ENCODE measurements around the gene KLHL7.
"Not testable (repeated sequence)": the region's sequence is repeated elsewhere in the genome, so short reads cannot be mapped to it uniquely, and the experiment has no call there.

KLHL7 gene

DNA sequence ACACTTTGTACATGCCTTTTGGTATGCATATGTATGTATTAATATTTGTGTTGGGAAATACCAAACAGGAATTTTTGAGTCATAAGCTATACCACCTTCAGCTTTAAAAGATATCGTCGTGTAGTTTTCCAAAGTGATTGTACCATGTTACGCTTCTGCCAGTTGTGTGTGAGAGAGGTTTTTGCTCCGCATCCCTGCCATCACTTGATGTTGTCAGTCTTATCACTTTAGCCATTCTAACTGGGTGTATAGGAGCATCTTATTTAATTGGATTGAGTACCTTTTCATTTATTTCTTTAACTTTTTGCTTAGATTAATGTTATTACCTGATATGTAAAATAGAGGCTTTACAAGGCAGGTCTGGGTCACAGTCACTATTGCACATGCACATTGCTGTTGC, 3.4 kb downstream of the KLHL7 start:
- no peak for DNase-seq

DNA sequence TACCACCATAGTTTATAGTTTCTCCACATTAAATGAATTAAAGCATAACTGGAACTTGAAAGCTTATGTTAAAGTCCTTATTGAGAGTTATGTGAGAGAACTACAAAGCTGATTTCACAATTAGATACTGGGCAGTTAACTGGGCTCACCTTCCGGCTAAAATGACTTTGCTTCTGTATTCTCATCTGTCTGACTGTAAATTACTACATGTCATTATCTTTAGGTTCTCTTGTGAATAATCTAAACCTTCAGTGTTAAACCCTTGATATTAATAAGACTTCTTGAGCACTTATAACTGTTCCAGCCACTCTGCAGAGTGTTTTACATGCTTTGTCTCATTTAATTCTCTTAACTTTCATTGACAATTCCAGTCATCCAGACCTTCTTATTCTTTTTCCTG, 3.9 kb downstream of the KLHL7 start:
- no peak for DNase-seq

DNA sequence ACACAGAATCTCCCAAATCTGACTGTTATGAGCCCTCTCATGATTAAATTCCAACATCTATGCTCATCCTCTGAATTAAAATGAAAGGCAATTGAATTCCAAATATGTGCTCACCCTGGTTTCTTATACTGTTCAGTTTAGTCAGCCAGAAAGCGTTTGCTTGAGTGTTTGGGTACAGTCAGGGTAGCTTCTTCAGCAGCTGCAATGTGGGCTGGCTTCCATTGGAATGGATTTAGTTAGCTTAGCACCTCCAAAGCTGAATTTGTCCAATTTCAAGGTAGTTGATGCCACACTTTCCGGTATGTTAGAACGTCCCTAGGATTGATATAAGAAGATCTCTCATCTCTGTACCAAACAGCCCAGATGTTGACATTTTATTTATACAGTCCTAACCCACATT, 9.3 kb downstream of the KLHL7 start:
- no peak for DNase-seq

DNA sequence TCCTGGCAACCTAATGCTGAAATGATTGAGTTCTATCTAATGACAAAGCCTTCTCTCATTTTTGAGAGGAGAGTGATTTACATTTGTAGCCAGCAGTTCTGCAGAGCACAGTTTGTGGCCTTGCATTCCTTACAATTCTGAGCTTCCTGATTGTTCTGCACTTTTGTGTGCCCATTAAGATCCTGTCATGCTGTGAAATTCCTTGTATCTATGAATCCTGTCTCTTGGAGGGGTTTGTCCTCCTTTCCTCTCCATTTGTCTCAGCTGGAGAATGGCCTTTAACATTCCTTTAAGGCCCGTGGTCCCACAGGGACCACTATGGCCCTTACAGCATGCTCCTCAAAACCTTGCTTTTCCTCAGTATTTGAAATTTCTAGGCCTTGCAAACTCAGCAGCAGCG, 10.4 kb downstream of the KLHL7 start:
- no peak for DNase-seq

DNA sequence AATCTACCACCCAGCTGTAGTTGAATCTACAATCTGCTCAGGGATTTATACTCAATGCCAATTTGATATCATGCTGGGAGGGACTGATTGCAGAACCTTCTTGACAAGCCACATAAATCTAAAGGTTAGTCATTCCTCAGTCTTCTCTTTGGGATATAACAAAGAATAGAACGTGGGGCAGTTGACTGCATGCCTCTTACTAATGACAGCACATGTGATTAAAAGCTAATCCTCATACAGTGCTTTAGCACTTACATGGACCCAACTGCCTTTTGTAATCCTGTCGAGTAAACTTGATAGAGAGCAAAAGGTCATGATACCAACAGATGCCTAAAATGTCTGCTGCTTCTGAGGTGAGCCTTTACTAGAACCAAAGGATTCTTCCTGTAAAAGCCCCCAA, 12.3 kb downstream of the KLHL7 start:
- DNase-seq = no peak

DNA sequence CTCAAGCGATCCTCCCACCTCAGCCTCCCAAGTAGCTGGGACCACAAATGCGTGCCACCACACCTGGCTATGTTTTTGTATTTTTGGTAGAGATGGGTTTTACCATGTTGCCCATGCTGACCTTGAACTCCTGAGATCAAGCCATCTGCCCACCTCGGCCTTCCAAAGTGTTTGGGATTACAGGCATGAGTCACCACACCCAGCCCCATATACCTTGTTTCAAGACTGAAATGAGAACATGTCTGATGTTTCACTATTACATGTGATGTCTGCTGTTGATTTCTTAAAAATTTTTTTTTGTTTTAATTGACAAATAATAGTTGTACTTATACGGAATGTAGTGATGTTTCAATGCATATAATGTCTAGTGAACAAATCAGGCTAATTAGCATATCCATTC, 14.5 kb downstream of the KLHL7 start:
- DNase-seq = no peak

DNA sequence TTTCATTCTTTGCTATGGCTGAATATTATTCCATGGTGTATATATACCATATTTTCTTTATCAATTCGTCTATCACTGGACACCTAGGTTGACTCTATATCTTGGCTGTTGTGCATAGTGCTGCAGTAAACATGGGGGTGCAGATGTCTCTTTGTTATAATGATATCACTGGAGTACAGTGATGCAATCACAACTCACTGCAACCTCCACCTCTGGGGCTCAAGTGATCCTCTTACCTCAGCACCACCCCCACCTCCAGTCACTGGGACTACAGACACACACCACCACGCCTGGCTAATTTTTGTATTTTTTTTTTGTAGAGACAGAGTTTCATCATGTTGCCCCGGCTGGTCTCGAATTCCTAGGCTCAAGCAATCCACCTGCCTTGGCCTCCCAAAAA, 15.6 kb downstream of the KLHL7 start:
- no peak for DNase-seq

DNA sequence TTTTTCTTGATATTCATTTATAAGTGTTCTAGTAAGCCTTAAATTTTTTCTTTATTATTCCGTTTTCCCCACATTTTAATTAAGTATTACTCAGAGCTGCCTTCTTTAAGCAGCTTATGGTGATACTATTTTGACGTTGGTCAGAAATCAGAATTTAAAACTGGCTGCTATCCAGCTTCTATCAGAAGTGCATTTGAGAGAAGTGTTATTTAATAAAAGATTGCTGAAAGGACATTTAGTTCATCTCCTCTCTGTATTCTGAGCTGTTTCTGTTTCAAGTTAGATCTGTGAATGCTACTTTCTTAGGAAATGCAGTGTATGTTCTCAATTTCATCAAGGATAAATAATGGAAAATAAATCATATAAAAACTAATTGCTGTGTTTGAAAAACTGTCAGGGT, 17.4 kb downstream of the KLHL7 start:
- DNase-seq = no peak

DNA sequence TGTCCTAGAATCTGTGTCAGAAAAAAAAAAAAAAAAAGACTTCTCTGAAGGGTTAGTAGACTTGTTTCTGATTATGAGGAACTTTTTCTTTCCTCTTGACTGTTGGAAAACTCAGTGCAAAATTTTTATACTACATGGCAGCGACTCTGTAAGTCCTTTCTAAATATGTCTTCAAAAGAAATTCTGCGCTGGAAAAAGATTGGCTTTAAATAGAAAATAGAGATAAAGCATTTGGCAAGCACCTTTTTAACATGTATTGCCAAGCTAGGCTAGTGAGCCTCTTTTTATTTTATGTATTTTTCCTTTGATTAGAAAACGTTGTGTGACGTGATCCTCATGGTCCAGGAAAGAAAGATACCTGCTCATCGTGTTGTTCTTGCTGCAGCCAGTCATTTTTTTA, 17.9 kb downstream of the KLHL7 start:
- no peak for DNase-seq

DNA sequence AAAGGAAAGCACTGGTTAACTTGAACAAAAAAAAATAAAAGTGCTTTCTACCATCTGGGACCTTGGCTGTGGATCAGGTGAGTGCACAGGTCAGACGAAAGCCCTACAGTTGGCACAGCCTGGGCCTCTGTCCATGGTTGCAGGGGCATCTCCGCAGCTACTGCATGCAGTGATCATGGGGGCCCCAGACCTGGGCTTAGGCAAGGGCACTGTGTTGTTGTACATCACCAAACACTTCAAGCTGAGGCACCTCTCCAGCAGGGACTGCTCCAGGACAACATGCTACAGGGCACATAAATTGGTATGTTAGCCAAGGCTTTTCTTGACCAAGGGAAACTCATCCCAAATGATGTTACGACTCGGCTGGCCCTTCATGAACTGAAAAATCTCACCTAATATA, 23.5 kb downstream of the KLHL7 start:
- DNase-seq = no peak

DNA sequence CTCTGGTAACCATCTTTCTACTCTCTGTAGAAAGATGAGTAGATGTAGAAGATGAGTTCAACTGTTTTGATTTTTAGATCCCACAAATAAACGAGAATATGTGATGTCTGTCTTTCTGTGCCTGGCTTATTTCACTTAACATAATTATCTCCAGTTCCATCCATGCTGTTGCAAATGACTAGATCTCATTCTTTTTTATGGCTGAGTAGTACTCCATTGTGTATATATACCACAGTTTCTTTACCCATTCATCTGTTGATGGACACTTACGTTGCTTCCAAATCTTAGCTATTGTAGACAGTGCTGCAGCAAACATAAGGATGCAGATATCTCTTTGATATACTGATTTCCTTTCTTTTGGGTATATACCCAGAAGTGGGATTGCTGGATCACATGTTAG, 26.2 kb downstream of the KLHL7 start:
- DNase-seq = not testable (repeated sequence)

DNA sequence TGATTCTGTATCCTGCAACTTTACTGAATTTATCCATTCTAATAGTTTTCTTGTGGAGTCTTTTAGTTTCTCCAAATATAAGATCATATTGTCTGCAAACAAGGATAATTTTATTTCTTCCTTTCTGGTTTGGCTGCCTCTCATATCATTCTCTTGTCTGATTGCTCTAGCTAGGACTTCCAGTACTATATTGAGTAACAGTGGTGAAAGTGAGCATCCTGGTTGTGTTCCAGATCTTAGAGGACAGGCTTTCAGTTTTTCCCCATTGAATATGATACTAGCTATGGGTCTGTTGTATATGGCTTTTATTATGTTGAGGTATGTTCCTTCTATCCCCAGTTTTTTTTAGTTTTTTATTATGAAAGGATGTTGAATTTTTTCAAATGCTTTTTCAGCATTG, 28.2 kb downstream of the KLHL7 start:
- DNase-seq = no peak

DNA sequence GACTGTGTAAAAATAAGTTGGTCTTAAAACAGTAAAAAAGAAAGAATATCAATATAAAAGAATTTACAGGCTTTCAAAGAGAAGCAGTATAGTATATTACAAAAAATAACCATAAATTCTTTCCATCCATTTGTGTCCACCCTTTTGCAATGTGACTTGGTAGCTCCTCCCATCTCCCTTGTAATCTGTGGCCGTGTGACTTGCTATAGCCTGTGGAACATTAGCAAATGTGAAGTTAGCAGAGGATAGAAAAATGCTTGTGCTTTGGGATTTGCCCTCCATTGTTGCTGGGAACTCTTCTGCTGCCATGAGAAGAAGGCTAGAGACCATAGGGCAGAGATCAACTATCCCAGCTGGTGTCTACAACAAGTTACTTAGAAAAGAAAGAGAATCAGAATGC, 30.2 kb downstream of the KLHL7 start:
- DNase-seq = no peak

DNA sequence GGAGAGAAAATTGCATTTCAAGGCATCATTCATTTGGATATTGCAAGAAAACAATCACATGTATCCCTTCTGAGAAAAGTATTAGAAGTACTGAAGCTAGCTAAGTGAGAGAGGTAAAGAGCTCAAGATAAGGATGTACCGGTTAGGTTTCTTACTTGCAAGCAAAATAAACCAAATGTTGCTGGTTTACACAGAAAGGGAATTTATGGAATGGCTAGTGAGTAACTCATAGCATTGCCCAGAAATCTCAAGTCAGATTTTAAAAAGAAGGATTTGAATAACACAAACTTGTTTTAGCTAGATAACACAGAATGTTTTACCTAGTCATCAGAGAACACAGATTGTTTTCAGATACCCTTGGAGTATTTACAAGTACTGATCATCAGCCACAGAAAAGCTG, 30.6 kb downstream of the KLHL7 start:
- no peak for DNase-seq

DNA sequence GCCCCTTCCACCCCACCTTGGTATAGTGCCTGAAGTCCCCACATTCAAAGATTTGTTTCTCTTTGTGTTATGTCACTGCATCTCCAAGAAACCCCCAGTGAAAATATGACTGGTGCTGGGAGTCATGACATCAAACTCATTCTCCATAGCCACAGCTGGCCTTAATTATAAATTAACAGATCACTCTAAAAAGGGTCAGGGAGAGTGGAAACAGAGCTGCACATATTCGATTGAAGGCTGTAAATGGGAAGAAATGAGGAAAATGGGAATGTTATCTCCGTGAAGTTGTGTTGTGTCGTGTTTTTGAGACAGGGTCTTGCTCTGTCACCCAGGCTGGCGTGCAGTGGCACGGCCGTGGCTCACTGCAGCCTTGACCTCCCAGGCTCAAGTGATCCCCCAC, 52.1 kb downstream of the KLHL7 start:
- no peak for DNase-seq

DNA sequence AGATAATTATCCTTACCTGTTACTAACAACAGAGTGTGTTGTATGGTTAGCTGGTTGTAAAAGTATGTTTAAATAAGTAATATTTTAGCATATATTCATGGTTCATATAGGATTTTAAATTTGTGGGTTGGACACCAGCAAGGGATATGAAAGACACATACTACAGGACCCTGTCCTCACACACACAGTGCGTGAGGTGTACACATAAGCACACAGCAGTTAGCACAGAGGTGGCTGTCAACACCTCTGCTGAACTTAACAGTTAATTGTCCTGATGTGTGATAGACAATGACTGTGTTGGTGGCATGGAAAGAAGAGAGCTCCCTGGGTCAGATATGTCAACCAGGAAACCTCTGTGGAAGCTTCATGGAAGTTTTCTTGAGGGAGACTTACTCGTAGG, 53.0 kb downstream of the KLHL7 start:
- DNase-seq = no peak

DNA sequence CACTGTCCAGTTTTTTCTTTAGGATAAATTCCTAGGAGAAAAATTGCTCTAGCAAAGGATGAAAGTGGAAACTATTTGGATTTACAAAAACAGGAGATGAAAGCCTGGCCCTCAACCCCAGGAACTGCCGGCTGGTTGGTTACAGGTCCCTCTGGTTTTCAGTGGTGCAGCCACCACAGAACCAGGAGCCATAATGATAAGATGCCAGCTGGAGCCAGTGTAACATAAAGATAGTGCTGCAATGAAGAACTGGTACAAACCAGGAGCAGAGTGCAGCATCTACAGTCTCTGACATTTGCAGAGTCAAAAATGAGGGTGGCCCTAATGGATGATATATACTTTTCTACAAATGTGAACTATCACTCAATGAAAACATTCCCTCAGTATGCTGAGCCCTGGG, 55.9 kb downstream of the KLHL7 start:
- peak; percentile 92 for DNase-seq

DNA sequence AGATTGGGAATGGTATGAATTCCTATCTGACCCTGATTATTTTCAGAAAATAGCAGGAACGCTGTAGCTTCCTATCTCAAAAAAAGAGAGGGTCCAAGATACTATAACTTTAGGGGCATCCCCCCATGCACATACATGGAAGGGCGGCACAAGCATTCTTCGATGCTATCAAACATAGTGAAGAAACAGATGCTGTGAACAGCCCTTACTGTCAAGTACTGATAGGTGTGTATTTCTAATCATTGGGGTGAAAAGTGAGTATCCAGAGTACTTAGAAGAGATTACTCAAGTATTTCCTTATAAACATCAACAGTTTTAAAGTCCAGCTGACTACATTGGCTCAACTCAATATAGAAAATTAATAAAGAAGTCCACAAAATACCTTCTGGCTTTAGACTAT, 59.3 kb downstream of the KLHL7 start:
- peak; percentile 80 for DNase-seq

DNA sequence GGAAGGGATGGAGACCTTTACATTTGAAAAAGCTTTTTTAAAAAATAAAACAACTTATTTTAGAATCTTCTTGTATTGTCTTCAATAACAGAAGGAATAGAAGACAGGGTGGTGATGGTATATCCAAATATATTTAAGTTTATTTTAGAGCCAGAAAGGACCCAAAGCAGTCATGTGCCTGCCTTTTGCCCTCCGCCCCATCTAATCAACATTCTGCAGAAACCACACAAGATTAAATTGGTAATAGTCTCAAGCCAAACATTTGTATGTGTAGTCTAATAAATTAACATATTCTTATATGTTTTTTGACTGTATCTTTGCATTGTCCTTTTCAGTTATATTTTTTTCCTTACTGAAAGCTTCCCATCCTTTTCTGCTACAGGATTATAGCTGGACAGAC, 59.7 kb downstream of the KLHL7 start:
- peak; percentile 55 for DNase-seq

DNA sequence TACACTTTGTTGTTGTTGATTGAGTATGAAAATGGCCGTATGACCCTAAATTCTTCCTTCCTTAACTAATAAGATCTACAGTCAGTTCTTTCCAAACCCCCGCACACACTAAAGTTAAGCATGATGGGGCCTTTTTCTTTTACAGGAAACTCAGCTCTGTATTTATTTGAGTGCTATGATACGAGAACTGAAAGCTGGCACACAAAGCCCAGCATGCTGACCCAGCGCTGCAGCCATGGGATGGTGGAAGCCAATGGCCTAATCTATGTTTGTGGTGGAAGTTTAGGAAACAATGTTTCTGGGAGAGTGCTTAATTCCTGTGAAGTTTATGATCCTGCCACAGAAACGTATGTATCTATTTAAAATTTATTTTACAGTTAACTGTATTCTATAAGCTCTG, 62.1 kb downstream of the KLHL7 start:
- no peak for DNase-seq

DNA sequence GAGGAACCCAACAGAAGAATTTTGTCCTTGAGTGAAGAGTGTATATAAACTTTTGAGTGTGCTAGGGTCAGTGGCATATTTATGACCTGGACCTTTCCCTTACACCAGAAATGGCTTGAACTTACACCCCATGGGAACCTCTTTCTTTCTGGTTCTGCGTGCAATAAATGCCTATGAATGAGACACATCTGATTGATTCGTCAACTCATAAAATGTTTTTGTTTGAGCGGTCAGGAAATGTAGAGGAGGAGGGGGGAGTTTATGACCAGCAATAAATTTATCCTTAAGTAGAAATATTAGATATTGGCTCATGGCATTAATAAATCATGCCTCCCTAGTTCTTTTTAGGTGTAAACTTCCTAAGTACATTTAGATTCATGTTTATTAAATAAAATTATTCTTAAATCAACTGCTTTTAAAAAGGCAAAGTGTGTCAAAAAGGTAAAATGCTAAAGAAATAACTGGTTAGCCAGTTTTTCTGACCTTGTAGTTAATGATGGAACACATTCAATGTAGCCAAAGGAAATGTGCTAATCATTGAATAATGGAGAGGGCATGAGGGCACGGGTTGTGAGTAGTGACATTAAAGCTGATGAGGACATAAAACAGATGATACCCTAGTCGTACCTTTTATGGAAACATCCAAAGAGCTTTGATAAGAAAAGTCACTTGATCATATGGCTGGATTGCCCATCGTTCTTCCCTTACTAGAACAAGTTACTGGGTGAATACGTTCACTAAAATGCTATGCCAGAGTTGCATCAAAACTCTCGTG, 62.7 kb downstream of the KLHL7 start:
- DNase-seq = no peak

DNA sequence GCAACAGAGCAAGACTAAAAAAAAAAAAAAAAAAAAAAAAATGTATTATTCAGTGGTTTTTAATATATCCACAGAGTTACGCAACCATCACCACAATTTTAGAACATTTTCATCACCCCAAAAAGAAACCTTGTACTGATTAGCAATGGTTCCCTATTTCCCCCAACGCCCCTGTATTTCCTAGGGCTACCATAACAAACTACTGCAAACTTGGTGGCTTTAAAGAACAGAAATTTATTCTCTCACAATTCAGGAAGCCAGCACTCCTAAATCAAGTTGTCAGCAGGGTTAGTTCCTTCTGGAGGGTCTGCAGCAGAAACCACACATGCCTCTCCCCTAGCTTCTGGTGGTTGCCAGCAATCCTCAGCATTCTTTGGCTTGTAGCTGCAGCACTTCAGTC, 70.4 kb downstream of the KLHL7 start:
- no peak for DNase-seq

DNA sequence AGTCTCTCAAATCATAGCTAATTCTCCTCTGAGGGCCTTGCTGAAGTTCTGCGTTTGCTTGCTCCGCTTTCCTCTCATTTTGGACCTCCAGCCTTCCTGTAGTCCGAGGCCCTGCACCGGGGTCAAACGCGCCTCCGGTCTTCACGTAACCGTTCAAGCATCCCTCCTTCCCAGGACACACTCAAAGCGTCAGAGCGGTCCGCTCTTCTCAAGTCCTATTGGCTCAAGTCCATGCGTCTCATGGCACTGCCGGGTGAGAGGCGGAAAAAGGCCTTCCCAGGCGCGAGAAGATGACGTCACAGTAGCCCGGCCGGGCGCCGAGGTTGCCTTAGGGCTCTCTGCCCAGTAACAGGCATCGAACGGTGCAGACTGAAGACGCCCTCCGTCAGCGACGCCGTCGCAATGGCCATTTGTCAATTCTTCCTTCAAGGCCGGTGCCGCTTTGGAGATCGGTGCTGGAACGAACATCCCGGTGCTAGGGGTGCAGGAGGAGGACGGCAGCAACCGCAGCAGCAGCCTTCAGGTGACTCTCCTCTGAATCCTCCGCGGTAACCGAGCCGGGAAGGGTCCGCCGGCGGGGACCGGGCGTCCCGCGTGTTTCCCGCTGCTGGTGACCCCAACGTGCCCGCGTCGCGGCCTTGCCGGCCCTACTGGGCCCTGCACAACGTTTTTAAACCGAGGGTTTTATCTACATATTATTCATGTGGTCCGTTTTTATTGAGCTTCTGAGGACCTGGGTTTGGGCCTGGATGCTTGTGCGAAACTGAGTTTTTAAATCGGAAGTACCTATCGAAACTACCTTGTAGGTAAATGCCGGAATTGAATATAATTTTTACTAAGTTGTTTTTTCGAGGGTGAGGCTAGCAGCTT, 76.3 kb downstream of the KLHL7 start, which contains the start of gene NUP42:
NUP42 (plus strand) TSS at position 365 of the 870 bp plus-strand sequence; CDS start at position 403, 38 bp downstream.
- peak; percentile 100 for DNase-seq

DNA sequence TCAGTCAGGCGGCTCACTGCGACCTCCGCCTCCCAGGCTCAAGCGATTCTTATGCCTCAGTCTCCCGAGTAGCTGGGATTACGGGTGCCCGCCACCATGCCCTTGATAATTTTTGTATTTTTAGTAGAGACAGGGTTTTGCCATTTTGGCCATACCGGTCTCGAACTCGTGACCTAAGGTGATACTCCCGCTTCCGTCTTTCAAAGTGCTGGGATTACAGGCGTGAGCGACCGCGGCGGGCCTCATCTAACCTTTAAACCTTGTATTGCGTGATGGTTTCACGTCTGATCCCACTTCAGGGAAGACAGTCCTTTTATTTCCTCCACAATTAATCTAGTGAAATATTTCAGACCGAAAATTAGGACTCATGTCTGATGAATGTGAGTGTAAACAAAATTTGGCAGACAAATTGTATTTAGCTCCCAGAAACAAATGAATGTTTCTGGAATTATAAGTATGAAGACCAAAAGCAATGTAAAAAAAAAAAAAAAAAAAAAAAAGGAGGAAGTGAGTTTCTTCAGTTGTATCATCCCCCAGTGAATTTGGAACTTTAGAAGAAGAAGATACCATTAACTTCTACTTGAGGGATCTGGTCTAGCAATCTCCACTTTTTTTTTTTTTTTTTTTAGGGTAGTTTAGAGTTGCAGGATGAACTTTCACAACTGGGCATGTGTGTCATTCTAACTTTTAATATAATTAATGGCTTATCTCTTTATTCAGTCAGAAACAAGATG, 77.9 kb downstream of the KLHL7 start:
- no peak for DNase-seq
